ENCODE measurements around the gene FAR2. TPM values are rescaled to one million over a fixed set of nuclear protein-coding genes. Genes with fewer than 3 reads are reported as not detected.

FAR2 gene
- total RNA-seq, 1 experiment from 2014 or later, result 11.0 TPM

GRCh38 chr12:29116414-29116813 lies 32.7 kb upstream of the FAR2 start:
- ChIA-PET CTCF (no interaction called here), POLR2A (ENCODE audit: unreplicated experiment) (no interaction called here)
- BruUV-seq (replicated peaks), result no TSS peak
- intact Hi-C loops (cut with micrococcal nuclease; ENCODE audit: unreplicated experiment), result no loop called here
- TF ChIP-seq CTCF (conservative IDR thresholded peaks at IDR 0.05) (no peak), EZH2 (IDR thresholded peaks at IDR 0.05; ENCODE audit: low read depth) (no peak)
- Histone ChIP-seq H3K4me1 (replicated peaks; ENCODE audit: insufficient read depth) (peaks cover 17% of the 10 kb centered on the region), H3K79me2 (ENCODE audit: low read depth) (no peaks in the 10 kb centered on the region), H3K27ac (no peak overlapping the region), H3K4me2 (no peak overlapping the region), H2AFZ (no peak overlapping the region), H3F3A (ENCODE audit: insufficient read depth, low read depth) (peaks cover 9% of the 10 kb centered on the region; the same call in 1 of the 2 replicates), H3K9me2 (ENCODE audit: insufficient read depth) (no peaks in the 10 kb centered on the region), H3K36me3 (ENCODE audit: low read depth) (no peaks in the 10 kb centered on the region), H3K27me3 (ENCODE audit: insufficient read depth, low read depth) (no peaks in the 10 kb centered on the region), H4K20me1 (ENCODE audit: insufficient read depth) (no peaks in the 10 kb centered on the region), H3K9me3 (ENCODE audit: insufficient read depth, low read depth) (0 out of 2 replicates have a peak, but pooled peaks cover 6% of the 10 kb centered on the region), H3K4me3 (no peak overlapping the region)
- no peak for DNase-seq

DNA sequence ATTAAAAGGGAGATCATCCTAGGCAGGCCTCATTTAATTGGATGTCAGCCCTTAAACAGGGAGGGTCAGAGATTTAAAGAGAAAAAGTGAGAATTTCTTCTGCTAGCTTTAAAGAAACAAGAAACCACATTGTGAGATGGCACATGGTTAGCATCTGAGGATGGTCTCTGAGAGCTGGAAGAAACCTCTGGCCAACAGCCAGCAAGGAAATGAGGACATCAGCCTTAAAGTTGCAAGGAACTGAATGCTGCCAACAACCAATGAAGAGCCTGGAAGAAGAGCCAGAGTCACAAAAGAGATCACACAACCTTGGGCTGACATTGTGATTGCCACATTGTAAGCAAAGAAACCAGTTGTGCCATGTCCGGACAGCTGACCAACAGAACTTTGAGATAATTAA lies 17.5 kb upstream of the FAR2 start:
- ChIA-PET CTCF (no interaction called here), POLR2A (ENCODE audit: unreplicated experiment) (no interaction called here)
- Histone ChIP-seq H3K4me2 (no peak overlapping the region), H3K27ac (no peak overlapping the region), H3K36me3 (ENCODE audit: low read depth) (no peaks in the 10 kb centered on the region), H3K79me2 (ENCODE audit: low read depth) (no peaks in the 10 kb centered on the region), H3K27me3 (ENCODE audit: insufficient read depth, low read depth) (no peaks in the 10 kb centered on the region), H3K9me2 (ENCODE audit: insufficient read depth) (no peaks in the 10 kb centered on the region), H3K4me3 (no peak overlapping the region), H3K9me3 (ENCODE audit: insufficient read depth, low read depth) (no peaks in the 10 kb centered on the region), H3K4me1 (replicated peaks; ENCODE audit: insufficient read depth) (no peaks in the 10 kb centered on the region), H3F3A (ENCODE audit: insufficient read depth, low read depth) (no peaks in the 10 kb centered on the region), H4K20me1 (ENCODE audit: insufficient read depth) (no peaks in the 10 kb centered on the region), H2AFZ (no peak overlapping the region)
- no TSS peak for BruUV-seq (replicated peaks)
- intact Hi-C loops (cut with micrococcal nuclease; ENCODE audit: unreplicated experiment), result no loop called here
- no peak for DNase-seq
- TF ChIP-seq CTCF (conservative IDR thresholded peaks at IDR 0.05), result no peak
- no peak for TF ChIP-seq EZH2 (IDR thresholded peaks at IDR 0.05; ENCODE audit: low read depth)

GRCh38 chr12:29132316-29132715 lies 16.8 kb upstream of the FAR2 start:
- POLR2A ChIA-PET (ENCODE audit: unreplicated experiment), result no interaction called here

More at GRCh38 chr12:29132316-29132715, 16.8 kb upstream of the FAR2 start:
- no peaks in the 10 kb centered on the region for H3K4me1 ChIP-seq (replicated peaks; ENCODE audit: insufficient read depth)
- TF ChIP-seq EZH2 (IDR thresholded peaks at IDR 0.05; ENCODE audit: low read depth), result no peak
- no peak for TF ChIP-seq CTCF (conservative IDR thresholded peaks at IDR 0.05)
- H2AFZ ChIP-seq, result no peak overlapping the region
- H3K27me3 ChIP-seq (ENCODE audit: insufficient read depth, low read depth), result no peaks in the 10 kb centered on the region
- no peaks in the 10 kb centered on the region for H3K36me3 ChIP-seq (ENCODE audit: low read depth)
- H3K27ac ChIP-seq, result no peak overlapping the region
- H3K9me3 ChIP-seq (ENCODE audit: insufficient read depth, low read depth), result no peaks in the 10 kb centered on the region
- BruUV-seq (replicated peaks), result no TSS peak
- H3K79me2 ChIP-seq (ENCODE audit: low read depth), result no peaks in the 10 kb centered on the region
- no peaks in the 10 kb centered on the region for H4K20me1 ChIP-seq (ENCODE audit: insufficient read depth)
- no peak for DNase-seq
- H3K9me2 ChIP-seq (ENCODE audit: insufficient read depth), result no peaks in the 10 kb centered on the region
- intact Hi-C loops (cut with micrococcal nuclease; ENCODE audit: unreplicated experiment), result no loop called here
- no peak overlapping the region for H3K4me2 ChIP-seq
- no peaks in the 10 kb centered on the region for H3F3A ChIP-seq (ENCODE audit: insufficient read depth, low read depth)
- no peak overlapping the region for H3K4me3 ChIP-seq
- CTCF ChIA-PET, result no interaction called here
